Hepatocyte (in vitro differentiated cells): ENCODE data around the gene TRPC4. TPM values are rescaled to one million over a fixed set of nuclear protein-coding genes. Genes with fewer than 3 reads are reported as not detected.

Source experiments
- DNase-seq: peaks from one replicate; pipeline ENCODE4 v3.0.0-alpha.2; 2016; ENCODE audit warnings: low spot score
- H2AFZ ChIP-seq: fragments of 200-600 bp; sonication (generic); 2 replicates; pipeline ENCODE4 v1.6.0; 2016; ENCODE audit warnings: antibody characterized with exemption, mild to moderate bottlenecking
- H3K27ac ChIP-seq: fragments of 200-600 bp; sonication (generic); 2 replicates; pipeline ENCODE4 v1.5.1; 2016; ENCODE audit warnings: mild to moderate bottlenecking
- H3K27me3 ChIP-seq: fragments of 200-600 bp; sonication (generic); 2 replicates; pipeline ENCODE4 v1.6.1; 2016
- H3K36me3 ChIP-seq: fragments of 200-600 bp; sonication (generic); replicated peaks from 2 replicates; pipeline ENCODE4 v1.5.1; 2016; ENCODE audit warnings: low read depth; ENCODE audit not compliant: insufficient read depth
- H3K4me1 ChIP-seq: fragments of 200-600 bp; sonication (generic); 2 replicates; pipeline ENCODE4 v1.5.1; 2016; ENCODE audit warnings: mild to moderate bottlenecking, moderate library complexity; ENCODE audit not compliant: insufficient read depth
- H3K4me2 ChIP-seq: fragments of 200-600 bp; sonication (generic); 2 replicates; pipeline ENCODE4 v1.6.0; 2016
- H3K4me3 ChIP-seq: fragments of 200-600 bp; sonication (generic); 2 replicates; pipeline ENCODE4 v1.5.1; 2016; ENCODE audit warnings: mild to moderate bottlenecking
- H3K79me2 ChIP-seq: fragments of 200-600 bp; sonication (generic); 2 replicates; pipeline ENCODE4 v1.6.0; 2017; ENCODE audit warnings: mild to moderate bottlenecking
- H3K9me2 ChIP-seq: fragments of 200-600 bp; sonication (generic); replicated peaks from 2 replicates; pipeline ENCODE4 v1.6.0; 2017; ENCODE audit warnings: mild to moderate bottlenecking; ENCODE audit not compliant: insufficient read depth
- H3K9me3 ChIP-seq: fragments of 200-600 bp; sonication (generic); 2 replicates; pipeline ENCODE4 v1.5.1; 2016; ENCODE audit warnings: low read depth, mild to moderate bottlenecking
- H4K20me1 ChIP-seq: fragments of 200-600 bp; sonication (generic); 2 replicates; pipeline ENCODE4 v1.6.0; 2016; ENCODE audit warnings: mild to moderate bottlenecking; ENCODE audit not compliant: insufficient read depth, poor library complexity, severe bottlenecking
- CTCF ChIP-seq: fragments of 200-600 bp; sonication (generic); IDR thresholded peaks from 2 replicates; pipeline ENCODE4 v1.5.1; 2016; ENCODE audit warnings: antibody characterized with exemption, mild to moderate bottlenecking; ENCODE audit not compliant: poor library complexity
- EZH2 ChIP-seq: fragments of 200-600 bp; sonication (generic); IDR thresholded peaks from 2 replicates; pipeline ENCODE4 v1.6.1; 2016; ENCODE audit warnings: antibody characterized with exemption, mild to moderate bottlenecking, borderline replicate concordance
- EZH2phosphoT487 ChIP-seq: fragments of 200-600 bp; sonication (generic); IDR thresholded peaks from one replicate; pipeline ENCODE4 v1.6.1; 2018; ENCODE audit warnings: antibody characterized with exemption, mild to moderate bottlenecking, low read depth, moderate library complexity; ENCODE audit not compliant: unreplicated experiment, severe bottlenecking
- WGBS: methylation state at CpG from one replicate; pipeline ENCODE4 v1.1.6; 2016; ENCODE audit warnings: low lambda C conversion rate; ENCODE audit errors: missing lambda C conversion rate; 5-methylcytosine and 5-hydroxymethylcytosine counted together
- polyA plus RNA-seq: library from polyadenylated mRNA; unstranded; fragments of >200 nt; fragmentation: Nextera tagmentation; extraction: Ambion mirVana; gene quantifications from 2 replicates; pipeline ENCODE4 v1.2.1, GENCODE V29; 2016
- total RNA-seq: library from RNA; depleted of rRNA; stranded (reverse); fragments of >200 nt; gene quantifications from 2 replicates; pipeline ENCODE4 v1.2.3, GENCODE V29; 2014

The TRPC4 gene
- total and polyA plus RNA-seq, 2 experiments from 2014 or later, result 0.28 to 0.50 TPM

DNA sequence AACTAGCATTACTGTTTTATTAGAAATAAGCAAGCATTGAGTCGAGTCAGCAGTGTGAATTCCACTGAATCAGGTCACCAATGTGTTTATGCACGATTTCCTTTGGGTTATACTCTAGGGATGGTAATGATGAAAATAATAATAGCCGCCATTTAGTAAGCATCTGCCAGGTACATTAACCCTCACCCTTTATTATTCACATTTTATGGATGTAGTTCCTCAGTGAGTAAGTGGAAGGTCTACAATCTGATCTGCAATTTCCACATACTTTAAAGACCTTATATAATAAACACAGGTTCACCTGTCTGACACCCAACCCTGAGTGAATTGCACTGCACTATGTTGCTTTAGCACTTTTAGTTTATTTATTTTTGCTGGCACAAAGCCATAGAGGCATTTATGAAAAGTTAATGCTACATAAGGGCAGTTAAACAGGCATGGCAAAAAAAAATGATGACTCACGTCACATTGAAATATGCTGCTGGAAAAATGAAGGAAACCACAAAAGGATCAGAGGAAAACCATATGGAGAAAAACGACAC is 122.4 kb downstream of the TRPC4 start:
- no peak overlapping the region for H2AFZ ChIP-seq

GRCh38 chr13:37741536-37741935 is 128.0 kb downstream of the TRPC4 start:
- Histone ChIP-seq H3K36me3 (no peaks in the 10 kb centered on the region), H3K4me3 (no peak overlapping the region), H3K4me1 (no peaks in the 10 kb centered on the region), H3K27me3 (no peaks in the 10 kb centered on the region), H3K27ac (no peak overlapping the region), H2AFZ (no peak overlapping the region), H3K79me2 (no peaks in the 10 kb centered on the region), H3K9me2 (no peaks in the 10 kb centered on the region), H4K20me1 (no peaks in the 10 kb centered on the region), H3K4me2 (no peak overlapping the region), H3K9me3 (no peaks in the 10 kb centered on the region)
- WGBS, result 90% methylated on average over 7 of the region's 7 CpGs
- TF ChIP-seq EZH2, result no peak
- no peak for TF ChIP-seq CTCF
- no peak for TF ChIP-seq EZH2phosphoT487
- DNase-seq, result no peak

More for the DNA sequence above, 122.4 kb downstream of the TRPC4 start:
- no peaks in the 10 kb centered on the region for H3K79me2 ChIP-seq
- H3K4me3 ChIP-seq, result no peak overlapping the region
- TF ChIP-seq EZH2phosphoT487, result no peak
- TF ChIP-seq EZH2, result no peak
- TF ChIP-seq CTCF, result no peak
- no peaks in the 10 kb centered on the region for H3K9me2 ChIP-seq
- H3K27ac ChIP-seq, result no peak overlapping the region
- H3K9me3 ChIP-seq, result no peaks in the 10 kb centered on the region
- no peaks in the 10 kb centered on the region for H3K4me1 ChIP-seq
- no peak overlapping the region for H3K4me2 ChIP-seq
- no peaks in the 10 kb centered on the region for H4K20me1 ChIP-seq
- DNase-seq, result peak; percentile 9
- H3K27me3 ChIP-seq, result no peaks in the 10 kb centered on the region
- no peaks in the 10 kb centered on the region for H3K36me3 ChIP-seq
- WGBS, result 68% methylated on average over 5 of the region's 5 CpGs

GRCh38 chr13:37736045-37736444 is 133.5 kb downstream of the TRPC4 start:
- H3K27ac ChIP-seq, result no peak overlapping the region
- H3K9me2 ChIP-seq, result no peaks in the 10 kb centered on the region
- no peak overlapping the region for H3K4me2 ChIP-seq
- H4K20me1 ChIP-seq, result no peaks in the 10 kb centered on the region
- DNase-seq, result no peak
- WGBS, result 85% methylated on average over 3 of the region's 3 CpGs
- no peaks in the 10 kb centered on the region for H3K36me3 ChIP-seq
- no peak overlapping the region for H3K4me3 ChIP-seq
- TF ChIP-seq EZH2 (no peak), EZH2phosphoT487 (no peak), CTCF (no peak)
- H3K79me2 ChIP-seq, result no peaks in the 10 kb centered on the region
- no peaks in the 10 kb centered on the region for H3K4me1 ChIP-seq
- H3K9me3 ChIP-seq, result no peaks in the 10 kb centered on the region
- no peak overlapping the region for H2AFZ ChIP-seq
- H3K27me3 ChIP-seq, result no peaks in the 10 kb centered on the region

- no peaks in the 10 kb centered on the region for H3K79me2 ChIP-seq
- no peaks in the 10 kb centered on the region for H3K27me3 ChIP-seq
- H4K20me1 ChIP-seq, result no peaks in the 10 kb centered on the region
- no peak overlapping the region for H3K4me2 ChIP-seq
- H3K27ac ChIP-seq, result no peak overlapping the region
- H3K4me3 ChIP-seq, result no peak overlapping the region
- H3K9me3 ChIP-seq, result no peaks in the 10 kb centered on the region
- no peaks in the 10 kb centered on the region for H3K4me1 ChIP-seq
- 75% methylated on average over 4 of the region's 4 CpGs for WGBS
- no peak for DNase-seq
- H2AFZ ChIP-seq, result no peak overlapping the region
- H3K9me2 ChIP-seq, result no peaks in the 10 kb centered on the region
- H3K36me3 ChIP-seq, result no peaks in the 10 kb centered on the region
- TF ChIP-seq EZH2 (no peak), EZH2phosphoT487 (no peak), CTCF (no peak)
Measured at GRCh38 chr13:37735293-37735692, 134.3 kb downstream of the TRPC4 start.
